AG08396 (cell line): ENCODE measurements around the gene WWC2.
"Not testable (repeated sequence)": the region's sequence is repeated elsewhere in the genome, so short reads cannot be mapped to it uniquely, and the experiment has no call there.

ENCODE experiments used
- DNase-seq: peaks from one replicate; pipeline ENCODE4 v3.0.0; 2012; ENCODE audit warnings: low spot score, mixed read lengths

The WWC2 gene

DNA sequence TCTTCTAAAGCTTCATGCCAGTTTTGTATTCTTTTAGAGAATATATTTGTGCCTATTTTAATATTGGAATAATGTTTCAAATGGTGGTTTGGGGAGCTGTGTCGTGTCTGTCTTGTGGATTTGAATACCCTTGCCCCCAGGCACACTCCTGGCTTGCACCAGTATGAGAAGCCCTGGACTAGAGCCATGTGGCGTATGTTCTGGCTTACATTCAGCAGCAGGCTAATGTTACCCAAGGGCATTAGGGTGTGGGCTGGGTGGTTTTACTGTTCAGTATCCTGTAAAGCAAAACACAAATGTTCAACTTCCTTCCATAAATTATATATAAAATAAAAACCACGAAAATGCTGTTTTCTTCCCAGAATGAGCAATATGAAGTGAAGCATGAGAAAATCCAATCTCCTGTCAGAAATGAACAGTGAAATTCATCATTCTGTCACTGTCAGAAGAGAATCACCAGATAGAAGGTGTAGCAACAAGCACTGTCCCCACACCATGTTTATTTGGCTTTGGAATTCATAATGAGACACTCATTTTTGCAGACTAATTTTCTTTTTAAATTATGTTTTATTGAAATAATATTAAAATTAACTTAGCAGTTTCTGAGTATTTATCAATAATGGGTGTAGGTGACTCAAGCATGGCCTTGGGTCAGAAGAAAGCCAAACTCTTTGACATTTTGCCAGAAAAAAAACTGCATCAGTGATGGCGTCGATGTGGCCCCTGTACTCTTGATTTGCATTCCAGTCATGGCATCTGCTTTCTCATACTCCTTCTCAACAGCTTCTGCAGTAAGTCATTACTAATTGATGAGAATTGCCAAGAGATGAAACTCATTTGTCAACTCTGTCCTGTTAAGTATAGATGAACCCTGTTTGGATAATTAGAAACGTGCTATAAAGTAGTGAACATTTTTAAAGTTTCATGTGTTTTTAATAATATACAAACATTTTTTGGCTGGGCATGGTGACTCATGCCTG, 43.8 kb downstream of the WWC2 start:
- no peak for DNase-seq

DNA sequence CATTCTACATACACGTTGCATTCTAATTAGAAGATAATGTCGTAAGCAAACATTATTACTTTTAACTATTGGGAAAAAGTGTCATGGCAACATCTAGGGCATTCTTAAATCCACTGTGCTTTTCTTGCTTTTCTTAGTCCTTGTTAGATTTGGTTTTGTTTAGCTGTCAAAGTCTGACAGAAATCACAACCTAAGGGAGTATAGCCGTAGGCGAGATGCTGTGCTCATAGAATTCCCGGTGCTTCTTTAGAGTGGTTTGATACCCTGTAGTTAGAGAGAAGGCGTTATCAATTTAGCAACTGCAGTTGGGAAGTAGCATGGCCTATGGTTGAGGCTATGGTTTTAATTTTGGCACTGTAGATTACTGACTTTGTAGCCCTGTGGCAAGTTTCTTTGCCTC, 45.7 kb downstream of the WWC2 start:
- DNase-seq, result no peak

DNA sequence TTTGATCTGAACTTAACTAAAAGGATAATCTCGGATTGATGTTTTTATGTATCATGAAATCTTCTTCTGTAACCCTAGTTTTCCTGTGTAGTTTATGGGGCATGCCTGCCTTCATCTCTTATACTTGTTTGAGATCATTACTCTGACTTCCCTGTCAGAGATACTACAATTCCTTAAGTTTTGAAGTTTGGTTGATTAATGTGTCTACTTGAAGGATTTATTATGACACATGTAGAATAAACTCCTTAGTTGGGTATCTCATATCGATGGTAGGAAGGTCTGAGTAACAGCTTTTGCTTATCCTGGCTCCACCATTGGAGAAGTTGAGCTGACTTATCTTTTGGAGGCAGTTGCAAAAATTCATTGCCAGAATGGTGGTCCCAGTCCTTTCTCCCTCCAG, 46.7 kb downstream of the WWC2 start:
- DNase-seq, result no peak

DNA sequence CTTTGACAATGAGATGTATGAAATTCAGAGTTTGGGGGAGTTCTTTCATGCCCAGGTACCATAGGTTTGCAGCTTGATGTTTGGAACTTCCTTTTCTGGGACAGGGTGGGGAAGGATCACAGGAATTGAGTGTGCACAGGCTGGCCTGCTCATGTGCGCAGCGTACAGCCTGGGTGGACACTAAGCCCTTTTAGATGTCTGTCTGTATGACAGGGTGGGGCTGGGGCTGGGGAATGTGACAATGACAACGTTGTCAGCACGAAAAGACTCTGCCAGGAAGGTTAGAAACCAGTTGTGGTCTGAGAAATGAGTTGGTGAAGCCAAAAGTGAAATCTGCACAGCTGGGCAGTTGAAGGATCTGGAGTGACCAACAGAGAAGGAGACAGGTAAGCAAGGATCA, 47.4 kb downstream of the WWC2 start:
- DNase-seq, result no peak

DNA sequence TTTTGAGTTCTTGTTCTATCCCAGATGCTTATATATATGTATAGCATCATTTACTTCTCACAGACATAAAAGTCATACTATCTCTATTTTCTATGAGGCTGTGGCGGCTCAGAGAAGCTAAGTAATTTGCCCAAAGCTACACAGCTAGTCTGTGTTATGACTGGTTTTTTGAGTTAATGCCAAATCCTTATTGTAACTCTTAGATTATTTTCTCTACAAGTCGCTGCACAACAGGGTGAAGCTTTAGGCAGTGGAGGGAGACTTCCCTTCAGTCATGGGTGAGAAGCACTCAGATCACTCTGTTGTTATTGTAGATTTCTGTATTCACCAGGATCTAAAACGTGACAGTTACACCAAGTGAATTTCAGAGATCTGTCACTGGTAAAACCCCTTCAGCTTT, 48.1 kb downstream of the WWC2 start:
- no peak for DNase-seq

DNA sequence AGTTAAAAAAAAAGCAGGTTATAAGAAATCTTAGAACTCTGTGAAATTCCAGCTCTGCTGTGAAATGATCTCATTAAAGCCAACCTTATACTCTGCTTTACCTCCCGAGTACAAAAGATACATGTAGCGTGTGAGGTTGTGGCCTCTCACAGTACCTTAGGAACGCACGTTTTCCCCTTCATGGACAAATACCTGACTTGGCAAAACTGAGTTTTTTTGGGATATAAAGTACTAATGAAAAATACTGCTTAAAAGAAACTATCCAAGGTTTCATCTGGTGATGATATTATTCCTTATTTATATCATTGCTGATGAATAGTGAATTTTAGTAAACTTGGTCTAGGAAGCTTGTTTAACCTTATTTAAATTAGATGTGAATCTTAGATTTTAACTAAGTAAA, 48.9 kb downstream of the WWC2 start:
- no peak for DNase-seq

DNA sequence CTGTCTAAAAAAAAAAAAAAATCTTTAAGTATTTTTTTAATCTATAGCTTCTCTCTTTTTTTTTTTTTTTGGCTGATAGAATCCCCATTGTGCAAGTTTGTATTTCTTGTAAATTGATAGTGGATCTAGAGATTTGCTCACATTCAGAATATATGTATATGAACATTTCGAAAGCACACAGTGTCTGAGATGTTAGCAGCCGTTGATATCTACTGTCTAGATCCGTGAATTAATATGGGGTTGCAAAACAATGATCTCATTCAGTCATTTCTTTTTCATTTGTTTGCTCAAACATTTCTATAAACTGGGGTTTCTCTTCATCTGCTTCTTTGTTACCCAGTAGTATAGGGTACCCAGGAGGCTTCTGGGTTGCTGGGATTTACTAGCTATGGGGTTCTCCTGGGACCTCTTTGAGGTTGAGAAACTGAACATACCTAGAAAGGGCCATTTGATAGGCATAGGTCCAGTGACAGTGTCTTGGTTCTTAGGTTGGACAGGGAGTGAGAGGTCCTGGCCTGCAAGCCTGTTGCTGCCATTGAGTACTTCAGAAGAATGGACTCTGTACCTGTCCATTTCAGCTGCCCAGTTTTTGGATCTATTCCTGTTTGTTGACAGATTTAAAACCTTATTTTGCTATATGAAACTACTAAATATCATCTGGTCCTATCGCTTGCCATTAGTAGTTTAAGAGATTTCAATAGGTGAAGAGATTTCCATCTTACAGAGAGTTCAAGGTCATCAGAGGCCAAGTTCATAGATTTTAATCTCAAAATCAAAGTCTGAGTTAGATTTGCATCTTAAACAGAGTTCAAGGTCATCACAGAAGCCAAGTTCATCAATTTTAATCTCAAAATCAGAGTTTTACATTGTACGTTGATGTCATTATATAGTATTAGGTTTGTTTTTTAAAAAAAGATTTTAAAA, 50.8 kb downstream of the WWC2 start:
- DNase-seq, result no peak

DNA sequence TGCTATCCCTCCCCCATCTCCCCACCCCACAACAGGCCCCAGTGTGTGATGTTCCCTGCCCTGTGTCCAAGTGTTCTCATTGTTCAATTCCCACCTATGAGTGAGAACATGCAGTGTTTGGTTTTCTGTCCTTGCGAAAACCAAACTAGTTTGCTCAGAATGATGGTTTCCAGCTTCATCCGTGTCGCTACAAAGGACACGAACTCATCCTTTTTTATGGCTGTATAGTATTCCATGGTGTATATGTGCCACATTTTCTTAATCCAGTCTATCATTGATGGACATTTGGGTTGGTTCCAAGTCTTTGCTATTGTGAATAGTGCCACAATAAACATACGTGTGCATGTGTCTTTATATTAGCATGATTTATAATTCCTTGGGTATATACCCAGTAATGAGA, 51.6 kb downstream of the WWC2 start:
- not testable (repeated sequence) for DNase-seq

DNA sequence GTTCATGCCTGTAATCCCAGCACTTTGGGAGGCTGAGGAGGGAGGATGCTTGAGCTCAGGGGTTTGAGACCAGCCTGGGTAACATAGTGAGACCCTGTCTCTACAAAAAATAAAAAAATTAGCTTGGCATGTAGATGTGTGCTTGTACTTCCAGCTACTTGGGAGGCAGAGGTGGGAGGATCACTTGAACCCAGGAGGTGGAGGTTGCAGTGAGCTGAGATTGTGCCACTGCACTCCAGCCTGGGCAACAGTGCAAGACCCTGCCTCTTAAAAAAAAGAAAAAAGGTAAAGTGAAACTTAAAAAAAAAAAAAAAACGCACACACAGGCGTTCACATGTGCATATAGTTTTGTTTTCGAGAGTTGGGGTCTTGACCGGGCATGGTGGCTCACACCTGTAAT, 53.2 kb downstream of the WWC2 start:
- not testable (repeated sequence) for DNase-seq

DNA sequence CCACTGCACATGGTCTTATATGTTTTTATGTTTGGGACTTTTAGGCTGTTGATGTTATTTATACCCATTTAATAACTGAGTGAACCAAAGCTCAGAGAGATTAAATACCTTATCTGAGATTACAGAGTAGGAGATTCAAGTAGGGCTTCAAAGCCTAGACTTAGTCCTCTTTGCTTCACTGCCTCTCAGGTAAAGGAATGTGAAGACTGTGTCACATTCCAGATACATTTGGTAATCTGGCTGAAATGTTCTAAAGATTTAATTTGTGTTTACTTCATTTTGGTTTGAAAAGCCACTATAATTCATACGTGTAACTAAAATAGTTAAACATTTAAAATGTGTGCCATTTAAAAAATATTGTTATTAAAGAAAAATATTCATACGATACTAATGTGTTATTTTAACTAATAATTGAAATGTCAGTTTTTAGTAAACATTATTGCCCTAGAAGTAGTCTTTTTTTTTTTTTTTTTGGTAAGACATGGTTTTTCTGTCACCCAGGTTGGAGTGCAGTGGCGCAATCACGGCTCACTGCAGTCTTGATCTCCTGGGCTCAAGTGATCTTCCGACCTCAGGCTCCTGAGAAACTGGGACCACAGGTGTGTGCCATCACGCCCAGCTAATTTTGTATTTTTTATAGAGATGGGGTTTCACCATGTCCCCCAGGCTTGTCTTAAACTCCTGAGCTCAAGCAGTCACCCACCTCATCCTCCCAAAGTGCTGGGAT, 54.3 kb downstream of the WWC2 start:
- DNase-seq, result no peak

DNA sequence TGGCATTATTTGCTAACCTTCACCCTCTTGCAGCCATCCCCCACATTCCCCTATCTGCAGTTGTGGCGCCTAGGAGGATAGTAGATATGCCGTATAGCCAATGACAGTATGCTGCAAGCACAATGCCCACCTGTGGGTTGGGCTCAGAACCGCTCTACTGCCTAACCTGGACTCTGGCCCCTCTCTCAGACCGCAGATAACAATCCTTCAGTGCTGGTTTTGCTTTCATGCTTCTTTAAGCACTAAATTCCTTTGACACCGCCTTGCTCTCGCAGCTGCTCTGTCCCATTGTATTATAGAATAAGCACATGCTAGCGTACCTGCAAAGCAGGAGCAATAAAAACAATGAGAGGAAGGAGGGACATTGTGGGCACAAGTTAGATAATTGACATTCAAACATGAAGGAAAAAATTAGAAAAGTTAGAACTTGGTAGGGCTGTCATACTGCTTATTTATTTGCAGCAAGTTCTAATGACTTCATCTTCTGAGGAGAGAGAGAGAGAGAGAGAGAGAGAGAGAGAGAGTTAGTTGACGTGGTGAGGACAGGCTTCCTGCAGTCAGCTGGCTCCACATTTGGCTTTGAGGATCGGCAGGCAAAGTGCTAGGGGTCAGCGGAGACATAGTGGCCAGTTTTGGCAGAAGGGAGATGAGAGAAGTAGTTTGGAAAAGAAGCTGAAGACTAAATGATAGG, 55.8 kb downstream of the WWC2 start:
- DNase-seq, result no peak

DNA sequence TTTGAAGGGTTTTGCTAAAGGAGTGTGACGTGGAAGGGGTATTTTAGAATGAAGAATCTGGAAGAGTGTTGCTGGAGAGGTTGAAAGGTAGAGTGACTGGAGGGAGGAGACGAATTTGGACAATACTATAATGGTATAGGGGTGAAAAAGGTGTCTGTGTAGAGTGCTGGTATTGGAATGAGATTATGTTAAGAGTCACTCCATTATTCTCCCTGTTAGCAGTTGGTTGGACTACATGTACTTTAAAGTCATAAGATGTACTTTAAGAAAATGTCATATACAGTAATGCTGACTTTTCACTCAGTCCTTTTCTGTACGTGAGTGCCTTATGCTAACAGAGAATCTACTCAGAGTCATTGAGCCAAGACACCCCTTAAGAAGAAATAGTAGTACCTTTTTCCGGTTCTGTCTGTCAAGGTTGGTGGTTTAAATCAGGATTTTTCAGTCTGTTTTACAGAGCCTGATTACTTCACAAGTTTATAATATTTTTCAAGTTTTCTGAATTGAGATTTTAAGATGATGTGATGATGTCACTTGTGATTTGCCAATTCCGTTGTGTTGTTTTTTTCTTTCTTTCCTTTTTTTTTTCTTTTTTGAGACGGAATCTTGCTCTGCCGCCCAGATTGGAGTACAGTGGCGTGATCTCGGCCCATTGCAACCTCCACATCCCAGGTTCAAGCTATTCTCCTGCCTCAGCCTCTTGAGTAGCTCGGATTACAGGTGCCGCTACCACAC, 56.6 kb downstream of the WWC2 start:
- no peak for DNase-seq

DNA sequence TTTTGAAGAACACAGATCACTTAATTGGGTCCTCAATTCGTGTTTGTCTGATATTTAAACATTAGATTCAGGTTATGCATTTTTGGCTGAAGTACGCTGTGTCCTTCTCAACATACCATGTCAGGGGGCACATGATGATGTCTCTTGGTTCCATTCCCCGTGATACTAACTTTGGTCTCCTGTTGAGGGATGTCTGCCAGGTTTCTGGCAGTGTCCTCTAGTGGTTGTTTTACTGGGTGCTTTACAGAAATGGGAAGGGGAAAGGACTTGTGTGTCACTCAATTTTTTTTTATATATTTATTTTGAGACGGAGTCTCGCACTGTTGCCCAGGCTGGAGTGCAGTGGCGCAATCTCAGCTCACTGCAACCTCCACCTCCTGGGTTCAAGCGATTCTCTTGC, 58.2 kb downstream of the WWC2 start:
- no peak for DNase-seq

DNA sequence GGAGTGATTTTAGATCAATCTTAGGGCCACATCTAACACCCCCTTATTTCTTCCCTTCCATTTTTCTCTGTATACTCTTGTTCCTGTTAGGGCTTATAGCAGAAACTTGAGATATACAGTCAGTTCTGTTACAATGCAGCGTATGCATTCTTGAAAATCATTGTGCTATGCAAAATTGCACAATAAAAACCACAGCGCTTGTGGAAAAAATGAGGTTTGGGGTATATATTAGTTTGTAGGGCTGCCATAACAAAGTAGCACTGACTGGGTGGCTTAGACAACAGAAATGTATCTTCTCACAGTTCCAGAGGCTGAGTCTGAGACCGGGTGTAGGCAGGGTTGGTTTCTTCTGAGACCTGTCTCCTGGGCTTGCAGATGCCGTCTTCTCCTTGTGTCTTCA, 59.0 kb downstream of the WWC2 start:
- DNase-seq, result no peak

DNA sequence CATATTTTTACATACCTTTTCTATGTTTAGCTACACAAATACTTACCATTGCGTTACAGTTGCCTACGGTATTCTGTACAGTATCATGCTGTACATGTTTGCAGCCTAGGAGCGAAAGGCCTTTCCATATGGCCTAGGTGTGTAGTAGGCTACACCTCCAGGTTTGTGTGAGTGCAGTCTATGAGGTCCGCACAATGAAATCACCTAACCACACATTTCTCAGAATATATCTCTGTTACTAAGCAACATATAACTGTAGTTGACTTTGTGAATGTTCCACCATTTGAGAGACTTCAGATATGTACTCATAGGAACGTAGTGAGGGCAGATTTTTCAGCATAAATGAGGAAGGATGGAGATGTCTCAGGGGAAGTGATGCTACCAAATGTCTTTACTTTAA, 62.6 kb downstream of the WWC2 start:
- no peak for DNase-seq

DNA sequence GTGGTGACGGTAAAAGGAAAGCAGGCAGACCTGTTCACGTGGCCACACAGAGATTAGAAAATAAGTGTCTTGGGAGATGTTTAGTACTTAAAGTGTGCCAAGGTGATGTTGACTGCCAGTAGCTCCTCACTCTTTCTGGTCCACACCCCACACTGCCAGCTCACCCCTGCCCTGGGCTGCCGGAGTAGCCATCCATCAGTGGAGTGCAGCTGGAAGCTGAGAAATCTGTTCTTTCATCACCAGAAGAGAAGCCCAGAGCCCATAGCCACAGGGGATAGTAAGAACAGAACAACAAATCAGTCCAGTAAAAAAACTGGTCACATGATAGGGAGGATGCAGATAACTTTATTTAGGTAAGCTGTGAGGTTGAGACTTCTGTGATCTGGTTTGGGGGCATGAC, 64.1 kb downstream of the WWC2 start:
- DNase-seq, result no peak

DNA sequence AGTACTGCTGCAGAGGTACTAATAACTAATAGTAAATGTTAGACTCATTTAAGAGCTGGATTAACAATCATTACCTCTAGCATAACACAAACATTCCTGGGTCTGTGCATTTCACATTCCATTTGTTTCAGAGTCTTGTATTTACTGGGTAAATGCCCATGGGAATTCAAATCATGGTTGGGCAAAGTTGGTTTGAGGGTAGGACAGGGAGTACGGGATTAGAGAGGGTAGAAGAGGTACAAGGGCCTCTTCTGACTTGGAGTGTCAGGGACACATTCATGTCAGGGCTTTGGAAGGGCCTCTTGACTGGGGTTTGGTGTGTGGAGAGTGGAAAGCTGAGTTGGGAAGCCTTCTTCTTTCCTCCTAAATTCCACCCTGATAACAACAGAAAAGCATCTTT, 65.9 kb downstream of the WWC2 start:
- DNase-seq, result no peak

DNA sequence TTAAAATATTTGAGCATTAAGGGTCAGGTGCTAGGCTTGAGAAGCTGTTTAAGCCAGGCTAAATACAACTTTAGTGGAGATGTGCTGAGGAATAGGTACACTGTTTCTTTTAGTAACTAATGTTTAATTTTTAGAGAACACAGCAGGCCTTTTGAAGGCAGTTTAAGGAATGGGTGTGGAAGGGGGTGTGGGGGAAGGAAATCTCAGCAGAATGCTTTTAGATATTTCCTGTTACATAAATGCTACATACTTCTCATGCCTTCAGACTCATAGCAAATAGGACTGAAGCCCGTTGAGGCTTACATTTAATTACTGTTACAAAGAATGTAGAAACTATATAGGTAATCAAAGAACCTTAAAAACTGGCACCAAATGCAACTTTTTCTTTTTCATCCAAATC, 66.3 kb downstream of the WWC2 start:
- DNase-seq, result no peak

DNA sequence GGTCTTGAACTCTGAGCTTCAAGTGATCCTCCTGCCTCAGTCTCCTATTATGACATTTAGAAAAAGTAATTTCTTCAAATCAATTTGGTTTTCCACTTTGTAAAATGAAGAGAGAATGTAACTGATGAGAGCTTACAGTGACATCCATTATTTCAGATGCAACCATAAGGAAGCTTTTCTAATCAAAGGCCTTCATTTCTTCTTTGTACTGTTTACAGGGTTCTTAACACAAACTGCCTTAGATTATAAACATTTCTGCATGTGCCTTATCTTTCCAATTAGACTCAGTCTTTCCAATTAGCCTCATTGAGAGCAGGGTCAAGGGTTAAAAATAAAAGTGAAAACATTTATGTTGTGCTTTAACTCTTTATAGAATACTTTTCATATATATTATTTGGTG, 71.8 kb downstream of the WWC2 start:
- no peak for DNase-seq

DNA sequence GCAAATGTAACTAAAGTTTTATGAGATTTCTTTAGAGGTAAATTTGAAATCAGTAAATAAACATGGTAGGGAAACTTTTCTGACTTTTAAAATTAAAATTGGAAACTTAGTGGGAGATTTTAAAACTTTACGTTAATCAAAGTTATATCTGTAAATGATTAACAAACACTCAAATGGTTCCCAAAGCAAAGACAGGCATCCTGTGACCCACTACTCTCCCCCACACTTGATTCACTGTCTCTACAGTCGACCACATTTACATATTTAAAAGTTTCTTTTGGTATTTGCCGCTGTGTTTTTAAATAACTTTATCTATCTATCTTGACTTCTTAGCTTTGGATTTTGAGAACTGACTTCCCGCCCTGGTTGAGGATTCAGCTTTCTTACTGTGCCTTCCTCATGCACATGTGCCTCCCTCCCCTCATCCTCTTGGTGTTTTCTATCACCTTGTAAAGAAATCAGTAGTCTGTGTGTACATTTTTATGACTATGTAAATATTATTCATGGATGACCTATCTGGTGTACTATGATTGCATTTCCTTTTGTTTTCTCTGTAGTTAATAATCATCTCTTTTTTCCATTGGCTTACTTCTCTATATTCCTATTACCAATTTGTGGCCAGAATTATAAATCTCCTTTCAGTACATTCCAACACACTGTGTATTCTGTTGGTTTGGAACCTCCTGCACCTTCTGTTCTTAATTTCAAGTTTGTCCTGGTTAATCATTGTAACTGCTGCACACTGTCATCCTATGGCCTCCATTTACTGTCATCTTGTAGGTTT, 72.6 kb downstream of the WWC2 start:
- DNase-seq, result no peak
